Measurements from ENCODE around the gene SV2B. TPM values are rescaled to one million over a fixed set of nuclear protein-coding genes. Genes with fewer than 3 reads are reported as not detected.

Gene SV2B
- total RNA-seq, 1 experiment from 2014 or later, result 1.4 TPM

DNA sequence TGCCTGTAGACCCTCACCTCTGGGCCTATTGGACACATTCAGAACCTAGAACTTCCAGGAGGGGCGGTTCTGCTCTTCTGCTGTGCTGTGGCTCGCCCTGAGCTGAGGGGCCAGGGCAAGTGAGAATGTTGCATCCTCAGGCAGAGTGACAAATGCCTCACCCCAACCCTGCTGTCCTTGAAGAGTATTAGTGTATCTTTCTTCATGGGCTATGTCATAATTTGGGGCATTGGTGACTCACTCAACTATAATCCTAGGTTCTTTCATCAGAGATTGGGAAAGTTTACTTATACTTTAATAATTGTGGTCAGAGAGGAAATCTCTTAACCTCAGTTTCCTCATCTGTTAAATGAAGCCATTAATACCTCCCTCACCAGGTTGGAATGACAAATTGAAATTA, 143.8 kb downstream of the SV2B start:
- Mint-ChIP-seq H3K4me3 (no peak overlapping the region), H3K9me3 (no peaks in the 10 kb centered on the region), H3K36me3 (no peaks in the 10 kb centered on the region), H3K4me1 (peaks cover 4% of the 10 kb centered on the region; the same call in 1 of the 2 replicates), H3K27me3 (ENCODE audit: low read depth) (peaks cover 4% of the 10 kb centered on the region; the same call in 1 of the 2 replicates), H3K27ac (no peak overlapping the region)
- DNase-seq (ENCODE audit: low spot score), result no peak
- TF ChIP-seq ZNF532 (CRISPR knock-in tag; IDR thresholded peaks at IDR 0.05; ENCODE audit: borderline replicate concordance) (no peak), ELF4 (CRISPR knock-in tag; IDR thresholded peaks at IDR 0.05; ENCODE audit: low read depth) (no peak), CREB1 (CRISPR knock-in tag; IDR thresholded peaks at IDR 0.05) (no peak), HMGA2 (CRISPR knock-in tag; IDR thresholded peaks at IDR 0.05) (no peak), MYBL2 (CRISPR knock-in tag; IDR thresholded peaks at IDR 0.05) (no peak), ZNF396 (CRISPR knock-in tag; IDR thresholded peaks at IDR 0.05; ENCODE audit: borderline replicate concordance) (no peak), PRRX2 (CRISPR knock-in tag; IDR thresholded peaks at IDR 0.05) (no peak), CDX4 (CRISPR knock-in tag; IDR thresholded peaks at IDR 0.05; ENCODE audit: borderline replicate concordance) (no peak), SOX15 (CRISPR knock-in tag; IDR thresholded peaks at IDR 0.05) (no peak), AR (CRISPR knock-in tag; IDR thresholded peaks at IDR 0.05) (no peak), ZNF232 (CRISPR knock-in tag; IDR thresholded peaks at IDR 0.05) (no peak), PRDM15 (CRISPR knock-in tag; IDR thresholded peaks at IDR 0.05) (no peak)
- TF ChIP-seq, protein P1, sequence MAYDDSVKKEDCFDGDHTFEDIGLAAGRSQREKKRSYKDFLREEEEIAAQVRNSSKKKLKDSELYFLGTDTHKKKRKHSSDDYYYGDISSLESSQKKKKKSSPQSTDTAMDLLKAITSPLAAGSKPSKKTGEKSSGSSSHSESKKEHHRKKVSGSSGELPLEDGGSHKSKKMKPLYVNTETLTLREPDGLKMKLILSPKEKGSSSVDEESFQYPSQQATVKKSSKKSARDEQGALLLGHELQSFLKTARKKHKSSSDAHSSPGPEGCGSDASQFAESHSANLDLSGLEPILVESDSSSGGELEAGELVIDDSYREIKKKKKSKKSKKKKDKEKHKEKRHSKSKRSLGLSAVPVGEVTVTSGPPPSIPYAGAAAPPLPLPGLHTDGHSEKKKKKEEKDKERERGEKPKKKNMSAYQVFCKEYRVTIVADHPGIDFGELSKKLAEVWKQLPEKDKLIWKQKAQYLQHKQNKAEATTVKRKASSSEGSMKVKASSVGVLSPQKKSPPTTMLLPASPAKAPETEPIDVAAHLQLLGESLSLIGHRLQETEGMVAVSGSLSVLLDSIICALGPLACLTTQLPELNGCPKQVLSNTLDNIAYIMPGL (CRISPR knock-in tag; IDR thresholded peaks at IDR 0.05), result no peak
- TF ChIP-seq, protein P2, sequence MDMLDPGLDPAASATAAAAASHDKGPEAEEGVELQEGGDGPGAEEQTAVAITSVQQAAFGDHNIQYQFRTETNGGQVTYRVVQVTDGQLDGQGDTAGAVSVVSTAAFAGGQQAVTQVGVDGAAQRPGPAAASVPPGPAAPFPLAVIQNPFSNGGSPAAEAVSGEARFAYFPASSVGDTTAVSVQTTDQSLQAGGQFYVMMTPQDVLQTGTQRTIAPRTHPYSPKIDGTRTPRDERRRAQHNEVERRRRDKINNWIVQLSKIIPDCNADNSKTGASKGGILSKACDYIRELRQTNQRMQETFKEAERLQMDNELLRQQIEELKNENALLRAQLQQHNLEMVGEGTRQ (CRISPR knock-in tag; IDR thresholded peaks at IDR 0.05), result no peak
- TF ChIP-seq, protein P3, sequence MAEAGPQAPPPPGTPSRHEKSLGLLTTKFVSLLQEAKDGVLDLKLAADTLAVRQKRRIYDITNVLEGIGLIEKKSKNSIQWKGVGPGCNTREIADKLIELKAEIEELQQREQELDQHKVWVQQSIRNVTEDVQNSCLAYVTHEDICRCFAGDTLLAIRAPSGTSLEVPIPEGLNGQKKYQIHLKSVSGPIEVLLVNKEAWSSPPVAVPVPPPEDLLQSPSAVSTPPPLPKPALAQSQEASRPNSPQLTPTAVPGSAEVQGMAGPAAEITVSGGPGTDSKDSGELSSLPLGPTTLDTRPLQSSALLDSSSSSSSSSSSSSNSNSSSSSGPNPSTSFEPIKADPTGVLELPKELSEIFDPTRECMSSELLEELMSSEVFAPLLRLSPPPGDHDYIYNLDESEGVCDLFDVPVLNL (CRISPR knock-in tag; IDR thresholded peaks at IDR 0.05; ENCODE audit: borderline replicate concordance, low read depth), result no peak
- POLR2A ChIA-PET, result no interaction called here
- CTCF ChIA-PET, result no interaction called here
- ATAC-seq, result no peak

All from WTC11 (cell line).